K562 (cell line): ENCODE data around the gene EIF4G2. TPM values are rescaled to one million over a fixed set of nuclear protein-coding genes. Genes with fewer than 3 reads are reported as not detected.

Source experiments
- ATF6 ChIP-seq: sonication (generic); formaldehyde crosslinking; IDR thresholded peaks from 2 replicates; pipeline ENCODE4 v1.4.0; 2020; ENCODE audit warnings: mild to moderate bottlenecking, missing genetic modification reagents
- DIDO1 ChIP-seq: fragments of 450-650 bp; IDR thresholded peaks from 2 replicates; pipeline ENCODE4 v1.6.1; 2016; ENCODE audit warnings: low read depth, missing biosample characterization, missing genetic modification characterization
- ELF2 ChIP-seq: fragments of 250-450 bp; sonication (Bioruptor Pico); IDR thresholded peaks from 2 replicates; pipeline ENCODE4 v1.5.0; 2021; ENCODE audit warnings: mild to moderate bottlenecking
- HEY1 ChIP-seq: fragments of 250-450 bp; sonication (Bioruptor Pico); IDR thresholded peaks from 2 replicates; pipeline ENCODE4 v1.5.0; 2020; ENCODE audit warnings: mild to moderate bottlenecking, moderate library complexity, borderline replicate concordance
- HLTF ChIP-seq: fragments of 450-650 bp; IDR thresholded peaks from 2 replicates; pipeline ENCODE4 v1.6.1; 2016
- PHF8 ChIP-seq: fragments of 200-600 bp; sonication (generic); IDR thresholded peaks from 2 replicates; pipeline ENCODE4 v1.6.1; 2012; ENCODE audit warnings: mixed run types, mild to moderate bottlenecking, inconsistent platforms, low read length, moderate library complexity, borderline replicate concordance
- RAD21 ChIP-seq, 2 experiments: fragments of 250-450 bp in 1 of 2; fragments of 450-650 bp in 1 of 2; sonication (Bioruptor Pico) in 1 of 2; formaldehyde crosslinking in 1 of 2; IDR thresholded peaks in 1 of 2; conservative IDR thresholded peaks in 1 of 2; 2 replicates each; pipeline versions ENCODE4 v1.4.0 to v1.8.0; 2020 to 2022; ENCODE audit warnings: mild to moderate bottlenecking in 2 of 2, moderate library complexity in 1 of 2
- RNF219 ChIP-seq: fragments of 250-450 bp; sonication (Bioruptor Pico); IDR thresholded peaks from 2 replicates; pipeline ENCODE4 v1.5.0; 2022; ENCODE audit warnings: mild to moderate bottlenecking
- TCF7 ChIP-seq: sonication (generic); IDR thresholded peaks from 2 replicates; pipeline ENCODE4 v1.6.1; 2016; ENCODE audit warnings: antibody characterized with exemption, borderline replicate concordance
- TFE3 ChIP-seq: fragments of 450-650 bp; formaldehyde crosslinking; IDR thresholded peaks from 2 replicates; pipeline ENCODE4 v1.4.0; 2020; ENCODE audit warnings: mild to moderate bottlenecking, mixed read lengths
- THAP7 ChIP-seq: fragments of 250-450 bp; sonication (Bioruptor Pico); IDR thresholded peaks from 2 replicates; pipeline ENCODE4 v1.5.0; 2021
- ZBTB43 ChIP-seq: sonication (generic); formaldehyde crosslinking; IDR thresholded peaks from 2 replicates; pipeline ENCODE4 v1.8.0; 2023; ENCODE audit warnings: mild to moderate bottlenecking, missing genetic modification reagents
- ZNF143 ChIP-seq: sonication (generic); formaldehyde crosslinking; IDR thresholded peaks from 2 replicates; pipeline ENCODE4 v1.9.0; 2022; ENCODE audit warnings: mild to moderate bottlenecking, missing genetic modification reagents
- ZNF239 ChIP-seq: fragments of 250-450 bp; sonication (Bioruptor Pico); IDR thresholded peaks from 2 replicates; pipeline ENCODE4 v1.4.0; 2020; ENCODE audit warnings: mild to moderate bottlenecking
- polyA plus RNA-seq, 8 experiments: library from polyadenylated mRNA; depleted of rRNA in 4 of 8; stranded (reverse) in 5 of 8; unstranded in 3 of 8; fragments of >200 nt; fragmentation: Nextera tagmentation in 2 of 8; fragmentation: Illumina TruSeq in 1 of 8; extraction: Ambion mirVana in 2 of 8; extraction: Trizol in 1 of 8; gene quantifications; 2 replicates each; pipeline versions ENCODE4 v1.2.1 to v1.2.3, GENCODE V29; 2011 to 2014; ENCODE audit warnings: inconsistent platforms in 1 of 8, missing spikeins in 1 of 8
- total RNA-seq, 7 experiments: library from RNA; depleted of rRNA in 6 of 7; stranded (reverse); fragments of >200 nt in 6 of 7; fragmentation: Illumina TruSeq in 2 of 7; extraction: Trizol in 2 of 7; gene quantifications; 2 replicates each; pipeline versions ENCODE4 v1.2.1 to v1.2.3, GENCODE V29; 2011 to 2021; ENCODE audit warnings: low replicate concordance in 1 of 7

Gene EIF4G2
- total and polyA plus RNA-seq, 9 of the 15 experiments (the other 6 are each of a cell fraction or from before 2014, with no cell fraction given), result 206 to 790 (median 646) TPM

GRCh38 chr11:10750838-10751580 is 57.7 kb downstream of the EIF4G2 start, which contains the start of gene CTR9 (continued):
- TF ChIP-seq TCF7 (0 out of 2 replicates have a peak, but pooled peaks have one; percentile 24), ELF2 (no peak), TFE3 (CRISPR knock-in tag) (no peak), ATF6 (CRISPR knock-in tag) (0 out of 2 replicates have a peak, but pooled peaks have one; percentile 44), HLTF (0 out of 2 replicates have a peak, but pooled peaks have one; percentile 46), ZBTB43 (CRISPR knock-in tag) (0 out of 2 replicates have a peak, but pooled peaks have one; percentile 28), DIDO1 (peak; percentile 74), ZNF239 (CRISPR knock-in tag) (no peak), THAP7 (CRISPR knock-in tag) (no peak), RNF219 (CRISPR knock-in tag) (no peak), RAD21 (CRISPR knock-in tag; conservative IDR thresholded peaks at IDR 0.05 in 1 of 2, IDR thresholded peaks at IDR 0.05 in 1 of 2) (peak; percentile 14 to 53), ZNF143 (no peak), PHF8 (peak; percentile 90), HEY1 (no peak)
